ENCODE results near the gene THSD7A. TPM values are rescaled to one million over a fixed set of nuclear protein-coding genes. Genes with fewer than 3 reads are reported as not detected.

The THSD7A gene
- total and polyA plus RNA-seq, 2 of the 13 experiments (the other 11 are each of a cell fraction or from before 2014, with no cell fraction given), result 0.01 to 0.07 TPM

GRCh38 chr7:11768263-11768662, 63.7 kb downstream of the THSD7A start (continued):
- TF ChIP-seq ZNF780A (CRISPR knock-in tag; IDR thresholded peaks at IDR 0.05), result no peak

- Histone ChIP-seq H3K36me3 (replicated peaks in 1 of 2; ENCODE audit: control insufficient read depth in 1 of 2, insufficient read depth in 2 of 2, low read length in 2 of 2) (no peaks in the 10 kb centered on the region), H3K4me1 (ENCODE audit: insufficient read depth, low read length) (no peaks in the 10 kb centered on the region), H3K9me3 (ENCODE audit: low read length) (no peaks in the 10 kb centered on the region), H3K27me3 (ENCODE audit: control insufficient read depth in 1 of 2, insufficient read depth in 2 of 2, low read length in 2 of 2) (no peaks in the 10 kb centered on the region), H4K20me1 (ENCODE audit: insufficient read depth, low read length) (no peaks in the 10 kb centered on the region), H3K27ac (ENCODE audit: extremely low read length, insufficient read depth, low read length) (no peak overlapping the region), H3K79me2 (ENCODE audit: insufficient read depth, low read length) (no peaks in the 10 kb centered on the region), H3K9ac (ENCODE audit: insufficient read depth, low read depth, low read length) (no peak overlapping the region), H3K4me2 (ENCODE audit: low read depth, low read length) (no peak overlapping the region), H3K4me3 (replicated peaks in 1 of 3; ENCODE audit: insufficient read depth in 1 of 3, low read depth in 2 of 3, low read length in 3 of 3) (no peak overlapping the region), H2AFZ (ENCODE audit: low read length) (no peak overlapping the region)
- CTCF ChIA-PET (ENCODE audit: low intra/inter-chr PET ratio, low total read pairs), result no interaction called here
- DNase-seq (ENCODE audit: low spot score) (no peak), FAIRE-seq (no peak), ATAC-seq (no peak)
- BruUV-seq (replicated peaks), result no TSS peak
- no peak for TF ChIP-seq ZMYM2 (CRISPR knock-in tag; IDR thresholded peaks at IDR 0.05)
- TF ChIP-seq ZNF235 (CRISPR knock-in tag; IDR thresholded peaks at IDR 0.05; ENCODE audit: borderline replicate concordance), result no peak
- TF ChIP-seq ZNF790 (CRISPR knock-in tag; IDR thresholded peaks at IDR 0.05; ENCODE audit: borderline replicate concordance), result no peak
- TF ChIP-seq RXRA (CRISPR knock-in tag; IDR thresholded peaks at IDR 0.05), result no peak
- no peak for TF ChIP-seq SOX6 (IDR thresholded peaks at IDR 0.05)
- TF ChIP-seq SOX6 (CRISPR knock-in tag; IDR thresholded peaks at IDR 0.05), result no peak
- in situ Hi-C loops (cut with HindIII; ENCODE audit: extremely low pct_ligation_motif_present, low pct_unique_long_range_greater_than_20kb), result no loop called here
- intact Hi-C loops (cut with micrococcal nuclease; ENCODE audit: unreplicated experiment), result no loop called here
- 8% methylated on average over 3 of the region's 3 CpGs for WGBS (ENCODE audit: low lambda C conversion rate)
- POLR2A ChIA-PET, result no interaction called here
These were observed 64.8 kb downstream of the THSD7A start for GRCh38 chr7:11767148-11767547.

- no peaks in the 10 kb centered on the region for H4K20me1 ChIP-seq (ENCODE audit: insufficient read depth, low read length)
- TF ChIP-seq HNRNPL (IDR thresholded peaks at IDR 0.05; ENCODE audit: low read depth, low read length), result no peak
- TF ChIP-seq MYPOP (CRISPR knock-in tag; IDR thresholded peaks at IDR 0.05), result no peak
- TF ChIP-seq ZXDC (CRISPR knock-in tag; IDR thresholded peaks at IDR 0.05), result no peak
- TF ChIP-seq ZNF543 (CRISPR knock-in tag; IDR thresholded peaks at IDR 0.05), result no peak
- TF ChIP-seq RARA (CRISPR knock-in tag; IDR thresholded peaks at IDR 0.05), result no peak
- TF ChIP-seq TBP (CRISPR knock-in tag; IDR thresholded peaks at IDR 0.05), result no peak
- no peak for TF ChIP-seq ESRRA (CRISPR knock-in tag; IDR thresholded peaks at IDR 0.05; ENCODE audit: low read depth)
These were observed 71.6 kb downstream of the THSD7A start for GRCh38 chr7:11760372-11760771.

More at GRCh38 chr7:11760372-11760771, 71.6 kb downstream of the THSD7A start:
- Histone ChIP-seq H3K4me1 (ENCODE audit: insufficient read depth, low read length) (no peaks in the 10 kb centered on the region), H3K36me3 (replicated peaks in 1 of 2; ENCODE audit: control insufficient read depth in 1 of 2, insufficient read depth in 2 of 2, low read length in 2 of 2) (no peaks in the 10 kb centered on the region), H3K27me3 (ENCODE audit: control insufficient read depth in 1 of 2, insufficient read depth in 2 of 2, low read length in 2 of 2) (no peaks in the 10 kb centered on the region), H3K9ac (ENCODE audit: insufficient read depth, low read depth, low read length) (no peak overlapping the region), H3K9me3 (ENCODE audit: low read length) (no peaks in the 10 kb centered on the region), H3K27ac (ENCODE audit: extremely low read length, insufficient read depth, low read length) (no peak overlapping the region), H3K4me2 (ENCODE audit: low read depth, low read length) (no peak overlapping the region), H3K79me2 (ENCODE audit: insufficient read depth, low read length) (no peaks in the 10 kb centered on the region), H2AFZ (ENCODE audit: low read length) (no peak overlapping the region), H3K4me3 (replicated peaks in 1 of 3; ENCODE audit: insufficient read depth in 1 of 3, low read depth in 2 of 3, low read length in 3 of 3) (no peak overlapping the region)
- in situ Hi-C loops (cut with HindIII; ENCODE audit: extremely low pct_ligation_motif_present, low pct_unique_long_range_greater_than_20kb), result no loop called here
- 7% methylated on average over 3 of the region's 3 CpGs for WGBS (ENCODE audit: low lambda C conversion rate)
- ChIA-PET CTCF (ENCODE audit: low intra/inter-chr PET ratio, low total read pairs) (no interaction called here), POLR2A (no interaction called here)
- intact Hi-C loops (cut with micrococcal nuclease; ENCODE audit: unreplicated experiment), result no loop called here
- no peak for FAIRE-seq
- no TSS peak for BruUV-seq (replicated peaks)
- DNase-seq (ENCODE audit: low spot score), result no peak
- ATAC-seq, result no peak
